GM18508 (cell line): ENCODE data around the gene RUVBL2.

Experiments used
- ATAC-seq: cut with Tn5 transposase; IDR thresholded peaks from one replicate; pipeline ENCODE4 v1.9.1; 2021; ENCODE audit warnings: moderate number of reproducible peaks; ENCODE audit not compliant: insufficient read depth, unreplicated experiment

The RUVBL2 gene

DNA sequence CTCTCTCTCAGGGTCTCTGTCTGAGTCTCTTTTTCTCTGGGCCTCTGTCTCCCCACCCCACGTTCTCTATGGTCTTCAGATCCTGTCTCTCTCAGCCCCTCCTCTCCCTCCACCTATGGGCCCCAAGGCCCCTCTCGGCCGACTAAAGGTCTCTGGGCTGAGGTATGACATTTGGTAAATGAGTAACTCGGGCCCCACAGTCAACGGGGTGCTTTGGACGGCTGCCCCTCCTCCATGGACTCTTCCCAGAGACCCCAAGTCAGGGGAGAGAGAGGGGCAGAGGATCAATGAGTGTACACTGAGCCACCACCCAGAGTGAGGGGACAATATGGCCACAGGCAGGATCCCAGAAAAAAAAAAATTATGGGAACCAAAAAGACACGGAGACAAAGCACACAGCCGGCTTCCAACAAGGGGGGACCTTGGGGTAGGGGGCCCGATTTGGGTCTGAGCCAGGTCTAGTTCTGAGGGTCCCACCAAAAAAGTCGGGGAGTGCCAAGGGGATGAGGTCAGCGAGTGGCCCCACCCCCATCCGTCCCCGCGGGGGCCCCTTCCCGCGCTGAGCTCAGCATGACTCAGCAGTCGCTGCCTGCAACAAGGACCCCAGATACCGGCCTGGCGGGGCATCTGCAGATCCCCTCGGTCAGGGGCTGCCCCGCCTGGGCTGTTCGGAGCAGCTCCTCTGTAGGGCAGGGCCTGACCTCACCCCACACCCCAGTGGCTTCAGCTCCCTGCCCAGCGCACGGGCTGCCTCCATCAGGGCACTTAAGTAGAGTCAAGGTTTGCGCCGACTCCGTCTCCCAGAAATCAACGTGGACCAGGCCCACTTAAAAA lies 30.1 kb upstream of the RUVBL2 start:
- no peak for ATAC-seq

DNA sequence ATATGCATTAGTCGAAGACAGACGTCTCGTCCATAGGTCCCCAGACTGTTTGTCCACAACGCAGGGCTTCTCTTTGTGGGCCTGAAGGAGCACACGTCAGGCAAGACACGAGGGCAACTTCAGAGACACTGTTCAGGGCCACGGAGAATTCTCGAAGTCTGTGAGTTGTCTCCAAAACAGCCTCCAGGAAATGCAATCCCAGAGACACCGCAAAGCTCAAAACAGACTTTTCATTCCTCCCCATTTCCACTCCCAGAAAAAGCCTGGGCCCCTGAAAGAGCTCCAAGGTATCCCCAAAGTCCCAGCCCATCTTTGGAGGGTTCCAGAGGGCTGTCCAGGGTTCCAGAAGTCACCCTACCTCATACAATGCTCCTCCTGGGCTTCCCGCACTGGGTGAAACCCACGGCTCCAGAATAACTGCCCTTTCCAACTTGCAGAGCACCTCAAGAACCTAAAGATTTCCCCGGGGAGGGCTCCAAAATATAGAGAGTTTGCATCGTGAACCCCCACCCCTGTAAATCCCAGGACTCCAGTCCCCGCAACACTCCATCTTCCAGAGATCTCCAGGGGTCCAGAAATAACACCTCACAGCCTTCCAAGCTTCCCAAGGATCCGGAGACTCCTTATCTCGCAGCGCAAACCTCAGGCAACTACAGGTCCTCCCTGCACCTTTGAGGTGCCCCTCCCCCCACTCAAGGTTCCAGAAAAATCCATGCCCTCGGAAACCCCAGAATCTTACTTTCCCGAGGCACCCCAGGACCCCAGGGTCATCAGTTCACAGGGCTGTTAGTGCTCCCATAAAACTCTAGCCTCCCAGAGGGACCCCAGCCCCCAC lies 29.3 kb upstream of the RUVBL2 start:
- ATAC-seq = no peak

DNA sequence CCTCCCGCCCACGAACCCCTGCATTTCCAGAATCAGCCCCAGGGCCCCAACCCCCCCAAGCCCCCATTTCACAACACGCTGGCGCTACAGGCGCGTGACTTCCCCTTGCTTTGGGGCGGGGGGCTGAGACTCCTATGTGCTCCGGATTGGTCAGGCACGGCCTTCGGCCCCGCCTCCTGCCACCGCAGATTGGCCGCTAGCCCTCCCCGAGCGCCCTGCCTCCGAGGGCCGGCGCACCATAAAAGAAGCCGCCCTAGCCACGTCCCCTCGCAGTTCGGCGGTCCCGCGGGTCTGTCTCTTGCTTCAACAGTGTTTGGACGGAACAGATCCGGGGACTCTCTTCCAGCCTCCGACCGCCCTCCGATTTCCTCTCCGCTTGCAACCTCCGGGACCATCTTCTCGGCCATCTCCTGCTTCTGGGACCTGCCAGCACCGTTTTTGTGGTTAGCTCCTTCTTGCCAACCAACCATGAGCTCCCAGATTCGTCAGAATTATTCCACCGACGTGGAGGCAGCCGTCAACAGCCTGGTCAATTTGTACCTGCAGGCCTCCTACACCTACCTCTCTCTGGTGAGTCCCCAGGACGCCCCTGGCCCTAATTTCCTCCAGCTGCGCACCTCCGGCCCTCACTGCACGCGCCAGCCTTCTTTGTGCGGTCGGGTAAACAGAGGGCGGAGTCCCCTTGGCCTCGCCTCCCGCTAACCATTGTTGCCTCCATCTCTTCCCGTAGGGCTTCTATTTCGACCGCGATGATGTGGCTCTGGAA lies 28.5 kb upstream of the RUVBL2 start, which contains the start of gene FTL:
FTL (plus strand) TSS at position 270 of the 766 bp plus-strand sequence; CDS start at position 469, 199 bp downstream.
- no peak for ATAC-seq

DNA sequence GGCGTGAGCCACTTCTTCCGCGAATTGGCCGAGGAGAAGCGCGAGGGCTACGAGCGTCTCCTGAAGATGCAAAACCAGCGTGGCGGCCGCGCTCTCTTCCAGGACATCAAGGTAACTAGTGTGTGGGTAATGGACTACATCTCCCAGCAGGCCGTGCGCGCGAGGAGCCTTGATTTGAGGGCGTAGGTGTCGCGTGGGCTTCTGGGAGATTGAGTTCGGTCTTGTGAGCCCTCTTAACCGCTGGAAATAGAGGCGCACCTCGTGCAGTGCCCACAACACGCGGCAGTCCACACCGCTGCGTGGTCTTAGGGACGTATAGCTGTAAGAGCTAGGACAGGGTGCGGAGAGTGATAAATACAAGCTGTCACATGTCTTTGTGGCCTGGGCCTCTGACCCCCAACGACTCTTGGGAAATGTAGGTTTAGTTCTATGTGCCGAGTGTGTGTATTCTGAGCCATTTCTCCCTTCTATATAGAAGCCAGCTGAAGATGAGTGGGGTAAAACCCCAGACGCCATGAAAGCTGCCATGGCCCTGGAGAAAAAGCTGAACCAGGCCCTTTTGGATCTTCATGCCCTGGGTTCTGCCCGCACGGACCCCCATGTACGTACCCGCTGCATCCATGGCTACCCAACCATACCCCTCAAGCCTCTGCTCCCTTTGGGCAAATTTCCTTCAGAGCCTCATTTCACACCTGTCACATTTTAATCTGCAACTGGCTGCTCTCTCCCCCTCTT lies 27.7 kb upstream of the RUVBL2 start:
- ATAC-seq = no peak

DNA sequence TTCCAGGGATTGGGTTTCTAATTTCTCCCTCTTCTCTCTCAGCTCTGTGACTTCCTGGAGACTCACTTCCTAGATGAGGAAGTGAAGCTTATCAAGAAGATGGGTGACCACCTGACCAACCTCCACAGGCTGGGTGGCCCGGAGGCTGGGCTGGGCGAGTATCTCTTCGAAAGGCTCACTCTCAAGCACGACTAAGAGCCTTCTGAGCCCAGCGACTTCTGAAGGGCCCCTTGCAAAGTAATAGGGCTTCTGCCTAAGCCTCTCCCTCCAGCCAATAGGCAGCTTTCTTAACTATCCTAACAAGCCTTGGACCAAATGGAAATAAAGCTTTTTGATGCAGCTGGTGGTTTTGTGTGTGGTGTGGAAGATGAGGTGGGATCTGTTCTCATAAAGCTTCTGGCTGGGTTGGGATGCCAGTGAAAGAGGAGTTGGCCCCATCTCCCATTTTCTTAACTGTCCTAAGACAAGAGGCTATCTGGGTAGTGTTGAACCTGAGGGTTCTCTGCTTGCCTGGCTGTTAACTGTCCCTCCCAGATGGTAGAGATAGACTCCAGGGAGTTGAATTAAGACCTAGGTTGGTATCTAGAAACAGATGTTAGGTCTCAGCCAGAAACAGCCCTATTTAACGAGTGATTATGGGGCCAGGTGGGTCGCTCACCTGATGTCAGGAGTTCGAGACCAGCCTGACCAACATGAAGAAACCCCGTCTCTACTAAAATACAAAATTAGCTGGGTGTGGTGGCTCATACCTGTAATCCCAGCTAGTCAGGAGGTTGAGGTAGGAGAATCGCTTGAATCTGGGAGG lies 26.9 kb upstream of the RUVBL2 start:
- no peak for ATAC-seq

DNA sequence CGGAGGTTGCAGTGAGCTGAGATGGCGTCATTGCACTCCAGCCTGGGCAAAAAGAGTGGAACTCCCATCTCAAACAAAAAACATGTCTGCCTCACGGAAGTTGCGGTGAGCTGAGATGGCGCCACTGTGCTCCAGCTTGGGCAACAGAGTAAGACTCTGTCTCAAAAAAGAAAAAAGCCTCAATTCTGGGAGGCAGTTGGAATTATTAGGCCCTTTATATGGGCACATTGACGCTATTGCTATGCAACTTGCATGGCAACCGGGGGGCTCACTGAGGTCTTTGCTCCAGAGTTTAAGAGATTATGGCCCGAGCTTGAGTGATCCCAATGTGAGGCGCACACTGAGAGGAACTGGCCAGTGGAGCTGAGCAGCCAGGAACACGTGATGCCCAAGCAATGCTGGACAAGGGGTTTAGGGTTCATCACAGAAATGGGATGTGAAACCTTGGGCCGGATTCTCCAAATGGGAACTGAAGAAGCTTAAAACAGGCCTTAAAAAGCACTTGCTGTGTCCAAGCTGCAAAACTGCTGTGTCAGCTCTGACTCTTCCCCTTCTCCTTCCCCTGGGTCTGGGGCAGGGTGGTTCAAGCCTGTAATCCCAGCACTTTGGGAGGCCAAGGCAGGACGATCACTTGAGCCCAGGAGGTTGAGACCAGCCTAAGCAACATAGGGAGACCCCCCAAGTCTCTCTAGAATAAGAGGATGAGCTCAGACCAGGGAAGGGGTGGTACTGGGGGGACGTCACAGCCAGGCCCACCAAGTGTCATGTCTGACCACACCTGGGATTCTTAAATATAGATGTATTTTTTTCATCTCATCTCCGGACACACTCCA lies 26.1 kb upstream of the RUVBL2 start:
- ATAC-seq = no peak

DNA sequence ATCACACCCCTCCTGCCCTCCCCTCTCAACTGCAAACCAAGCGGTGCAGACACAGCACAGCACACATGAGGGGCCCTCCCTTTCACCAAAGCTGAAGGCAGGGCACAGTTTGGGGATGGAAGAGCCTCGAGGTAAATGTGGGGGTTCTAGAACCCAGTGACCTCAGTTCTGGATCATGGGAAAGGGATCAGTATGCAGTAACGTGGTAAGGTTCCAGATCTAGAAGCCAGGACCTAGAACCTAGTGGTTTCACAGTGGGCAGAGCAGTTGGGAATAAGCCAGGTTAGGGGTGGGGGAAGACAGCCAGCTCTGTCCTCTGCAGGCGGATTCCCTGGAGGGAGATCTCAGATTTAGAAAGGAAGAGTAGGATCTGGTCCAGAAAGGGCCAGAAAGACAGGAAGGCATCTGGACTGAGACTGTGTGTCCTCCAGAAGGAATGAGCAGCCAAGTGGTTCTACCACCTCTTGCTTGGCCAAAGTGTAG lies 25.5 kb upstream of the RUVBL2 start:
- ATAC-seq = no peak

DNA sequence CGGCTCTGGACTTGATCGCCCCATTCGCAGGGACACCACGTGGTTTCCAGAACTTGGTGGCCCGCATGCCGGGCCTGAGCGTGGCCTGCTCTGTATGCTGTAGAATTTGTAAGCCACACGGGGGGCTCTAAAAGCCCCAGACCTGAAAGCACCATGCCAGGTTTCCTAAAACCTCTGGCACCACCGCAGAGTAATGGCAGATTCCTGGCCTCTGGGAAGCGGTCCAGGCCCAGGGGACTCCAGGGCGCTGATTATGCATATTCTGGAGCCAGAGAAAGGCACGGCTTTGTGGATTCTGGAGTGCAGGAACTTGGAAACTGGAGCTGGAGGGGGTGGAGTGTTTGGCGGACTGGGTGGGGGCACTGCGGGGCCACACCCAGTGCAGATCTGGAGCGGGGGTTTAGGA lies 24.9 kb upstream of the RUVBL2 start:
- ATAC-seq = no peak

DNA sequence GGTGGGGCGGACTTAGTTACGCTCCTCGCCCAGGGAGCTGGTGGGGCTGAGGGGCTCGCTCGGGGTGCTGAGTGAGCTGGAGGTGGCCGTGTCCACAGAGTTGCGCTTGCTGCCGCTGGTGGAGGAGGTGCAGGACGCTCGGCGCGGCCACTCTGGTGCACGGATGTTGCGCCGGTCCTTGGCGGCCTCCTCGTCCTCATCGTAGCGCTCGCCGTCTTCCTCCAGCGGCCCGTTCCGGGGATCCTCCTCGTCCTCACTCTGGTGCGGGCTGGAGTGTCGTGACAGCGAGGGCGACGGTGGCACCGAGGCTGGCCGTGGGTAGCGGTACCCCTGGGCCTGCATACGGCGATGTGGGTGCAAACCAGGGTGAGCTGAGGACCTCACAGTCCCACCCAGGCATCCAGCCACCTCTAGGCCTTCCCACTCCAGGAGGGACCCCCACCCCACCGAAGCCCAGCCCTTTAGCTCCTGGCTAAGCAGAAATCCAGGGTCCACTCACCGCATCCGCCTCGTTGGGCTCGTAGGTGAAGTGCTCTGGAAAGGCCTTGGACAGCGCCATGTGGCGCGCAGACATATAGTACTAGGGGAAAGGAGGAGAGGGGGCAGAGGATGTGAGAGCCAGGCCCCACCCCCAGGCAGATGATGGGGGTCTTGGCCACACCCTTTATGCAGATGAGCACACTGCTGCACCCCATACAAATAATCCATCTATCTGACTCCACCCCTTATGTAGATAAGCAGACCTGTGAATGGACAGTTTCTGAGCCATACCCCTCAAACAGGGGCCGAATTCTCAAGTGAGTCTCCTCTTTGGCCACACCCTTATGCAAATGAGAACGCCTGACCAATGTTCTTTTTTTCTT lies 24.2 kb upstream of the RUVBL2 start:
- no peak for ATAC-seq

DNA sequence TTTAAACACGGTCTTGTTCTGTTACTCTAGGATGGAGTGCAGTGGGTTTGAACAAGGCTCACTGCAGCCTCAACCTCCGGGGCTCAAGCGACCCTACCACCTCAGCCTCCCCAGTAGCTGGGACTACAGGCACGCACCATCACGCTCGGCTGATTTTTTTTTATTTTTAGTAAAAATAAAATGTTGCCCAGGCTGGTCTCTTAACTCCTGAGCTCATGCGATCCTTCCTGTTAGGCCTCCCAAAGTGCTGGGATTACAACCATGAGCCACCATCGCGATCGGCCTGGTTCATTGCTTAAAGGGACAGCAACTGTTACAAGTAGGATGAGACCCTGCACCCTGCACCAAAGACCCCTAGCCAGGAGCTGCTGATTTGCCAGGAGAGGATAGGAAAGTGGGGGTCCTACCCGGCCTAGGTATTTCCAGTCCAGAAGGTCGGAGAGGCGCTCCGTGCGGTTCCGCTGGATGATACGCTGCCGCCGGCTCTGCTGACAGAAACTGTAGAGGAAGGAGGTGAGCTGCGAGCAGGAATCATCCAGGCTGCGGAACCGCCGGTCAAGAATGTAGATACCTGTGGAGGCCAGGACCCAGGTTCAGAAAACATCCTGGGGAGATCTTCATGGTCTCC lies 23.4 kb upstream of the RUVBL2 start:
- ATAC-seq = no peak

DNA sequence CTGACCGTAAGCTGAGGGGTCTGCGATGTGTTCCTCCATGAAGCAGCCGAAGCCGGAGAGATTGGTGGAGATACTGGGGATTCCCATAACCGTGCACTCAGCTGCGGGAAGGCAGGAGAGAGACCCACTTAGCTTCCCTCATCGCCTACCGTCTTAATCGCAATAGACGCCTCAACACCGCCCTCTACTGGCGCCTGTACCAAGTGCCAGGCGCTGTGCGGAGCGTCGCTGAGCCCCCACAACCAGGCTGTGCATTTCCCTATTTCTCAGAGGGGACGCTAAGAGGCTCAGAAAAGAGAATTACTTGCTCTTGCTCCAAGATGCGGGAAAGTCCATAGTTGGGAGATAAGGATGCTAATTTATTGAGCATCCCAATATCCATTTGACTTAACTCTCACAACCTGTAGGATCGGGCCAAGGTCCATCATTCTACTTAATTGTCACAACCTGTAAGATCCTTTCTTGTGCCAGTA lies 22.7 kb upstream of the RUVBL2 start:
- ATAC-seq = no peak

DNA sequence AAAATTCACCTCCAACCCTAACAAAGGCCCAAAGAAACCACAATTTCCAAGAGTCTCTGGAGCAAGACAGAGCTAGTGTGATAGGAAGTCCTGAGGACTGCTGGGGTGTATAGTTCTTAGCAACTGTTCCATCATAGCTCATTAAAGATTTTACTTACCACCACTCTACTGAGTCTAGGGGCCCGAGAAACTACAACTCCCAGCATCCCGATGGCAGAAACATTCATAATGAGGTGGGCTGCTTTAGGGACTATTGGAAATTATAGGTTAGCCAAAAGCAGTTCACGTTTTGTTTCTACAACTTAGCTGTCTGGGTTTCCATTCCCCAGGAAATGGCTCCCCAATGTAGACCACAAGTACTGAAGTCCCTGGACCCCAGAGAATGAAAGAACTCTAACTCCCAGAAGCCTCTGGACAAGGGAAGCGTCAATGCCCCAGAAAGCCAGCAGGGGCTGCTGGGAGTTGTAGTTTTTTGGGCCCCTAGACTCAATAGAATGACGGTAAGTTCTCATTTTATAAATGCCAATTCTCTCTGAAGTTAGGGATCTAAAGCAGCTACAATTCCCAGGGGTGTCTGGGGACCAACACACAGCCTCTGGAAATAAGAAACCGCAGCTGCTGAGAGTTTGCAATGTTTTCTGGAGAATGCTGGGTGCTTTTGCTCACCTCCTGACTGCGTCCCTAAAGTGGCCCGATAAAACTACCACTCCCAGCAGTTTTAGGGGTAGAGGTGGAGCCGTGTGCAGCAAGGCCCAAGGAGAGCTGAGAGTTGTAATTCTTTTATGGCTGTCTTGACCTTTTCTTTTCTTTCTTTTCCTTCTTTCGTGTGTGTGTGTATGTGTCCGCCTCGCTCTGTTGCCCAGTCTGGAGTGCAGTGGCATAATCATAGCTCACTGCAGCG lies 17.5 kb upstream of the RUVBL2 start:
- ATAC-seq = no peak

DNA sequence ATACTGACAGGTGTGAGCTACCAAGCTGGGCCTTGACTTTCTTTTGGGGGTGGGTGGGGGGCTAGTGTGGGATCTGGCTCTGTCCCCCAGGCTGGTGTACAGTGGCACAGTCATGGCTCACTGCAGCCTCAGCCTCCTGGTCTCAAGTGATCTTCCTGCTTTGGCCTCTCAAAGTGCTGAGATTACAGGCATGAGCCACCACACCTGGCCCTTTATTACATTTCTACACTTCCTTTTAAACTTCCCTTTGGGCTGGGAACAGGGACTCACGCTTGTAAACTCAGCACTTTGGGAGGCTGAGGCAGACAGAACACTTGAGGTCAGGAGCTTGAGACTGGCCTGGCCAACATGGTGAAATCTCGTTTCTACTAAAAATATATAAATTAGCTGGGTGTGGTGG lies 16.6 kb upstream of the RUVBL2 start:
- no peak for ATAC-seq

DNA sequence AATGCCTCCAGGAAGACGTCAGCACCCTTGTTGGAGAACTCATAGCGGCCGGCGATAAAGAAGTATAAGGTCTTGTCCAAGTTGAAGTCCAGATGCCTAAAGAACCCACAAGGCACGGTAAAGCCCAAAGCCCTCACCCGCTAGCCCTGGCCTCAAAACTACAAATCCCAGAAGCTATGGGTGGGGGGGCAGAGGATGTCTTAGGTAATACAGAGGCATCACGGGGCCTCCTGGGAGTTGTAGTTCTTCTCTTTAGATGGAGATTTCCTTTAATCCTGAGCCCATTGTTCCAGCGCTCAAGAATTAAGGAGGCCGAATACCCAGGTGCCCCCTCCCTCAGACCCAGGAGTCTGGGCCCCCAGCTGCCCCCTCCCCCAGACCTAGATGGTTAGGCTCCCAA lies 11.4 kb upstream of the RUVBL2 start:
- ATAC-seq = no peak

DNA sequence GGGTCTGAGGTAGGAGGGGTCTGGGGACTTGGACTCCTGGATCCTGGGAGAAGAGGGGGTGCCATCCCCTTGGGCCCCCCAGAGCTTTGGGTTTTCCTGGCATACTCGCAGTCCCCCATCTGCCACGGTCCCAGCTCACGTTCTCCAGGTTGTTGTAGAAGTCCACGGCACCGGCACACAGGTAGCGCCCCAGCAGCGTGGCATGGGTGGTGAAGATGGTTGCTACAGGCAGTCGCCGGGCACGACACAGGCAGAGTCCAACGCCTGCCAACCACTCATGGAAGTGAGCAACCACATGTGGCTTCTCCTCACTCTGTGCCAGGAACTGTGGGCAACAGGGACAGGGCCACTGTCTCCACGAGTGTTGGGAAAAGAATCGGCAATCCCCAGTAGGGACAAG lies 8.0 kb upstream of the RUVBL2 start:
- ATAC-seq = no peak

DNA sequence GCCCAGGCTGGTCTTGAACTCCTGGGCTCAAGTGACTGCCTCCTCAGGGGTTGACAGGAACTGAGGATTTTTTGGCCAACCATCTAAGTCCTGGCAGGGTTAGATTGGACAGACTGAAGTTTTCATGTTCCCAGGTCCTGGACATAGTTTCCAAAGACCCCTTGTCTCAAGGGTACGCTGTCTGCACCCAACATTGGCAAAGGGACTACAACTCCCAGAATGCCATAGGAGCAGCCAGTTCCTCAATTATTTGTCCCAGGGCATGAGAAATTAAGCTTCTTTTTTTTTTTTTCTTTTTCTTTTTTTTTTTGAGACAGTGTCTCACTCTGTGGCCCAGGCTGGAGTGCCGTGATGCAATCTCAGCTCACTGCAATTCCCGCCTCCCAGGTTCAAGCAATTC lies 7.5 kb upstream of the RUVBL2 start:
- no peak for ATAC-seq
